NCI-H146 treated with DMSO at 0.1 percent for 48 hours (cell line): ENCODE results near the gene YIPF2.
"Not testable (repeated sequence)": the region's sequence is repeated elsewhere in the genome, so short reads cannot be mapped to it uniquely, and the experiment has no call there.

Experiments used
- DNase-seq: peaks from one replicate; lab custom pipeline; 2025; ENCODE audit not compliant: unreplicated experiment; lab: John Stamatoyannopoulos, UW

YIPF2 gene

DNA sequence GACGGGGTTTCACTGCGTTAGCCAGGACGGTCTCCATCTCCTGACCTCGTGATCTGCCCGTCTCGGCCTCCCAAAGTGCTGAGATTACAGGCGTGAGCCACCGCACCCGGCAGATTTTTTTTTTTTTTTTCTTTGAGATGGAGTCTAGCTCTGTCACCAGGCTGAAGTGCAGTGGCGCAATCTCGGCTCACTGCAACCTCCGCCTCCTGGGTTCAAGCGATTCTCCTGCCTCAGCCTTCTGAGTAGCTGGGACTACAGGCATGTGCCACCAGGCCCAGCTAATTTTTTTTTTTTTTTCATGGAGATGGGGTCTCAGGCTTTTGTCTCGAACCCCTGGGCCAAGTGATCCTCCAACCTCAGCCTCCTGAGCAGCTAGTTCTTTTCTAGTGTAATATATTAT is 13.2 kb upstream of the YIPF2 start:
- not testable (repeated sequence) for DNase-seq

DNA sequence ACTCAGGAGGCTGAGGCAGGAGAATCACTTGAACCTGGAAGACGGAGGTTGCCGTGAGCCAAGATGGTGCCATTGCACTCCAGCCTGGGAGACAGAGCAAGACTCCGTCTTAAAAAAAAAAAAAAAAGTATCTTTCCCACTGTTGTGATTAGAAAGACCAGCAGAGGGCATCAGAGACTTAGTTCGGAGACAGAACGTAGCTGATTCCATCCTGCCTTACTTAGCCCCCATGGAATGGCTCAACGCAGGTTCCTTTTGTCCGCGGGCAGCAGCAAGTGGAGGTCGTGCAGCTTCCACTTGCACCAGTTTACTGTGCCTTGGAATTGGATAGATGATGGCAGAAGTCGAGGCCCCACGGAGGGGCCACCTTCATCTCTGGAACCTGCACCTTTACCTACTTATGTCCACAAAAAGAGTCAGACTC is 8.2 kb upstream of the YIPF2 start:
- peak; percentile 81 for DNase-seq

DNA sequence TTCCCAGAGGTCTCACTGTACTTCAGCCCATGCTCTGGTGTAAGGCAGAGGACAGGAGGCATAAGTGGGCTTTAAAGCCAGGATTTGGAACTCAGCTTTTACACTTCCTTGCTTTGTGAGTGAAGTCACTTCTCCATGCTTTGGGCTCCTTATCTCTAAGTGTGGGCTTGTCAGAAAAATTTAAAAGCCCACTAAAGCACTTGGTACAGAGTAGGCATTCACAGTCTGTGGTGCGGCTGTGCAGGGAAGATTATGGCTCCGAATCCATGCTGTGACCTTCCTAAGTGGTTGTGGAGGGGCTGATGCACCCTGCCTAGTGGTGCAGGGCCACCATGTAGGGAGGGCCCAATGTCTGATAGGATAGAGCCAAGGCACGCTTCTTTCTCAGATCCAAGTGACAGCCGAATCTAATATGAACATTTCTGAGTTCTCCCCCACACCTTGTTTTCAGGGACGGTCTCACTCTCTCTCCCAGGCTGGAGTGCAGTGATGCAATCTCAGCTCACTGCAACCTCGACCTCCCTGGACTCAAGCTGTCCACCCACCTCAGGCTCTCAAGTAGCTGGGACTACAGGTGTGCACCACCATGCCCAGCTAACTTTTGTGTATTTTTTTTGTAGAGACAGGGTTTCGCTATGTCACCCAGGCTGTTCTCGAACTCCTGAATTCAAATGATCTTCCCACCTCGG is 7.1 kb upstream of the YIPF2 start:
- no peak for DNase-seq

DNA sequence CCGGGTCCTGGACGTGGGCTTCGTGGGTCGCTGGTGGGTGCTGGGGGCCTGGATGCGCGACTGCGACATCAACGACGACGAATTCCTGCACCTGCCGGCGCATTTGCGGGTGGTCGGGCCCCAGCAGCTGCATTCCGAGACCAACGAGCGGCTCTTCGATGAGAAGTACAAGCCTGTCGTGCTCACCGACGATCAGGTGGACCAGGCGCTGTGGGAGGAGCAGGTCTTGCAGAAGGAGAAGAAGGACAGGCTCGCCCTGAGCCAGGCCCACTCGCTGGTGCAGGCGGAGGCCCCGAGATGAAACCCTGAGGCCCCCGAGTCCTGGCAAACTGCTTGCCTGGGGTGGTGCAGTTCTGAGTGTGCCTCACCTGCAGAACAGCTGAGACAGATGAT is 959 bp upstream of the YIPF2 start:
- no peak for DNase-seq

DNA sequence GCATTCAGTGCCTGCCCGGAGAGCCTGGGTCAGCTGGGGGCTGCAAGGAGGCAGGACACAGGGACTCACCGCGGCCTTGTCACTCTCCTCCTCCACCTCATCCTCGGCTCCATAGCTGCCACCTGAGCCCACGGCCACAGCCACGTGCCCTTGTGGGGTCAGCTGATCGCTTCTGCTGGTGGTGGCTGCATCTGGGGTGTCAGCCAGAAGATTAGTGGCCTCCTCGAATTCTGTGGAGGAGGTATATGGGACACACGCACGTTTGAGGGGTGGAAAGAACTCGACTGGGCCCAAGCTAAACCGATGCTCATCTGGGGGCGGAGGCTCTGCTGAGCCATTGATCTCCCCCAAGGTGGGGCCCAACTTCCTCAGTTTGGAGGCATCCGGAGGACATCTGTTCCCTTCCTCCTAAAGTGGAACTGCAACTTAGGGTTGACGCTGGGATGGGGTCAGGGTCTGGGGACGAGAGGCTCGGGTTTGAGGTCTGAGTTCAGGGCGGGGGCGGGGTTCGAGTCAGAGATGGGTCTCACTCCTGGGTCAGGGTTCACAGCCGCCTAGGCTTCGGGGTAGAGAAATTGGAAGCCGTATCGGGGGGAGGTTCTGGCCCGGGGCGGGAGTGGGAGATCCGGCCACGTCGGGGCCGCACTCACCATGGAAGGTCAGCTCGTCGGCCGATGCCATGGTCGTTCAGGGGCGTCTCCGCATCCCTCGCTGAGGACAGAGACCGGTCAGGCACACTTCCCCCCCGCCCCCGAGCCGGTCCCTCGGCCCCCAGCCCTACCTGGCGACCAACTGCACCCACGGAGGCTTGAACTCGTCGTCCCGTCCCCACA is 493 bp downstream of the YIPF2 start:
- DNase-seq, result no peak

DNA sequence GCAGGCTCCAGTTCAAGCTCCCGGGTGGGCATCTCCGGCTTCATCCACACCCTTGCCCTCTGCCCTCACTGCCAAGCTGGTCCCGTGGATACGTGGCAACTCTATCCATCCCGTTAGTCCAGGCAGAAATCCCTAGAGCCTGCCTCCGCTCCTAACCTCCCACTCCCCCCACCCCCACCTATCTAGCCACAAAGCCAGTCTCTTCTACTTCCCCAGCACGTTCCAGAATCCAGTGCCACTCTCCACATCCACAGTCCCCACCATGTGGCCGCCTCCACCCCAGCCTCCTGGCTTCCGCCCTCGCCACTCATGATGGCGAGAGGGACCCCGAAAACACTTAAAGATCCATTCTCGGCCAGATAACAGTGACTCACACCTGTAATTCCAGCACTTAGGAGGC is 3.8 kb downstream of the YIPF2 start:
- DNase-seq, result no peak

DNA sequence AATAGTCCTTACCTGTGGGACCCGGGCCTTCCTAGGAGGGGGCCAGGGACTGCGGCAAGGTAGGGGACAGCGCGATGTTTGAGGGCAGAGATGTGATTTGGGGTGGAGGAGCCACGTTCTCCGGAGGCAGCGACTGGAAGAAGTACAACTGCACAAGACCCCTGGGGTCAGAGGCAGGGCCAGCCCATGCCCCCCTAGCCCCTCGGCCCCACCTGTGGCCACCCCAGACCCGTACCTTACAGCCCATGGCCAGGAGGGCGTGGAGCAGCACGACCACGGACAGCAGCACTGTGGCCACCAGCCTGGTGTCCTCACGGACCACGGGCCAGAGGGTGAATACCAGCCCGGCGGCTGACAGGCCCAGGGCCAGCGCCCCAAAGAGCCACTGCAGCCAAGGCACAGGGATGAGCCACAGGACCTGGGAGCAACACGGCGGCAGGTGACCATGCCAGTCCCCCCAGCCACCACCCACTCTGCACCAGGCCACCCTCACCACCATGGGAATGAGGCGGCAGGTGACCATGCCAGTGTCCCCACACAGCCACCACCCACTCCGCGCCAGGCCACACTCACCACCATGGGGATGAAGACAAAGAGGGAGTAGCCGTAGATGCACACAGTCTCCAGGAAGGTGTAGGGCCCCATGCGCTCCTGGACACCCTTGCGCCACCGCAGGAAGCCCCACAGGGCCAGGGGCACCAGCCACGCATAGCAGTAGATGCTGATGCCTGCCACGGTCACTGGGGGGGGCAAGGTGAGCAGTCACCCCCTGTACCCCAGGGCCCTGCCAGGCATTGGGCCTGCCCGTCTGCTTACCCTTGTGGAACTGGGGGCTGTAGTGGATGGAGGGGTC is 5.0 kb downstream of the YIPF2 start:
- DNase-seq, result no peak

DNA sequence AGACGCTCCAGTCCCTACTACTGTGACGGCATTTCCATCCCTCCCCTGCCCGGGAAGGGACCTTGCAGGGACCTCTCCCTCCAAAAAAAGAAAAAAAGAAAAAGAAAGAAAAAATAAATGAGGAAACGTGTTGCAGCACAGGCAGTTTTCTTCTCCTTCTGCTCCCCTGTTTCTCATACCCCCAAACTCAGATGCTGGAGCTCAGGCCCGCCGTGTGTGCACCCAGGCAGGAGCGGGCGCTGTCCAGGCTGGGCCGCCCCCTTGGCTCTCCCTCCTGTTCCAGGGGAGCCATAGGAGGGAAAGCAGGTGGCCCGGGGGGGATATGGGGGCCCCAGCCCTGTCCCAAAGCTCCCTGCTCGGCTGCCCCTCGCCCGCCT is 5.8 kb downstream of the YIPF2 start:
- no peak for DNase-seq

DNA sequence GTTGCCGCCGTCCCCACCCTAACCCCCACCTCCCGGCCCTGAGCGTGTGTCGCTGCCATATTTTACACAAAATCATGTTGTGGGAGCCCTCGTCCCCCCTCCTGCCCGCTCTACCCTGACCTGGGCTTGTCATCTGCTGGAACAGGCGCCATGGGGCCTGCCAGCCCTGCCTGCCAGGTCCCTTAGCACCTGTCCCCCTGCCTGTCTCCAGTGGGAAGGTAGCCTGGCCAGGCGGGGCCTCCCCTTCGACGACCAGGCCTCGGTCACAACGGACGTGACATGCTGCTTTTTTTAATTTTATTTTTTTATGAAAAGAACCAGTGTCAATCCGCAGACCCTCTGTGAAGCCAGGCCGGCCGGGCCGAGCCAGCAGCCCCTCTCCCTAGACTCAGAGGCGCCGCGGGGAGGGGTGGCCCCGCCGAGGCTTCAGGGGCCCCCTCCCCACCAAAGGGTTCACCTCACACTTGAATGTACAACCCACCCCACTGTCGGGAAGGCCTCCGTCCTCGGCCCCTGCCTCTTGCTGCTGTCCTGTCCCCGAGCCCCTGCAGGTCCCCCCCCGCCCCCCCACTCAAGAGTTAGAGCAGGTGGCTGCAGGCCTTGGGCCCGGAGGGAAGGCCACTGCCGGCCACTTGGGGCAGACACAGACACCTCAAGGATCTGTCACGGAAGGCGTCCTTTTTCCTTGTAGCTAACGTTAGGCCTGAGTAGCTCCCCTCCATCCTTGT is 6.4 kb downstream of the YIPF2 start:
- DNase-seq, result no peak

DNA sequence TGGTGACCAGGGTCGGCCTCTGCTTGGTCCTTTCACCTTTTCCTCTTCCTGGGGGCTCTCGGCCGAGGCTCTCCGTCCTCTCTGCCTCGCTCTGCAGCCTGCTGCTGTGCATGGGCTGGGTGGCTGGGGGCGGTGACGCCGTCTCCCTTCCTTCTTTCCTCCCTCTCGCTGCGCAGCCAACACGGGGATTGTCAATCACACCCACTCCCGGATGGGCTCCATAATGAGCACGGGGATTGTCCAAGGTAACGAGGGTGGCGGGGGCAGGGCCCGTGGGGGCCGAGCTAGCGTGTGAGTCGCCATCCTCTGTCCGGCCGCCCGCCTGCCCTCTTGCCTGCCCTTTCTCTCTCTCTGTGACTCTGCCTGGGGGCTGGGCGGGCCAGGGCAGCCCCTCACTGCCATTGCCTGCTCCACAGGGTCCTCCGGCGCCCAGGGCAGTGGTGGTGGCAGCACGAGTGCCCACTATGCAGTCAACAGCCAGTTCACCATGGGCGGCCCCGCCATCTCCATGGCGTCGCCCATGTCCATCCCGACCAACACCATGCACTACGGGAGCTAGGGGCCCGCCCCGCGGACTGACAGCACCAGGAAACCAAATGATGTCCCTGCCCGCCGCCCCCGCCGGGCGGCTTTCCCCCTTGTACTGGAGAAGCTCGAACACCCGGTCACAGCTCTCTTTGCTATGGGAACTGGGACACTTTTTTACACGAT is 7.1 kb downstream of the YIPF2 start:
- DNase-seq, result no peak

DNA sequence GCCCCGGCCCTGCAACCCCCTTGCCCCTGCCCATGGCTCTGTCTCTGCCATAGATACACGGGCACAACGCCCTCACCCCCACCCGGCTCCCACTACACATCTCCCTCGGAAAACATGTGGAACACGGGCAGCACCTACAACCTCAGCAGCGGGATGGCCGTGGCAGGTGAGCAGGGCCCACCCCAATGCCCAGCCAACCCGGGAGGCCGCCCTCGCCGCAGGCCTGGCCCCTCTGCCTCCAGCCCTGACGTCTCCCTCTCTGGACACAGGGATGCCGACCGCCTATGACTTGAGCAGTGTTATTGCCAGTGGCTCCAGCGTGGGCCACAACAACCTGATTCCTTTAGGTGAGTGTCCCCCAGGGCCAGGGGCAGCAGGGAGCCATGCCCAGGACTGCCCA is 7.7 kb downstream of the YIPF2 start:
- DNase-seq, result no peak

DNA sequence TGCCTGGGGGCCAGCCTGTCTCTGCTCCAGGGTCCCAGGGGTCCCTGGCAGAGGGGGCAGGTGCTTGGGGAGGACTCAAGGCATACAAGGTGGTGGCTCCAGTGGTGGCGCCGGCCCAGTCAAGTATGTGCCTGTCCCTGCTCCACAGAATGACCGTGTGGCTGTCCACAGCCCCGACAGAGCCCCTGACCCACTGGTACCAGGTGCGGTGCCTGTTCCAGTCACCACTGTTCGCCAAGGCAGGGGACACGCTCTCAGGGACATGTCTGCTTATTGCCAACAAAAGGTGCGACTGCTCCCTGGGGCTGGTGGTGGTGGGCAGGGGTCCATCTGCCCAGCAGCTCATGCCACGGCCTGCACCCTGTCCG is 8.2 kb downstream of the YIPF2 start:
- no peak for DNase-seq

DNA sequence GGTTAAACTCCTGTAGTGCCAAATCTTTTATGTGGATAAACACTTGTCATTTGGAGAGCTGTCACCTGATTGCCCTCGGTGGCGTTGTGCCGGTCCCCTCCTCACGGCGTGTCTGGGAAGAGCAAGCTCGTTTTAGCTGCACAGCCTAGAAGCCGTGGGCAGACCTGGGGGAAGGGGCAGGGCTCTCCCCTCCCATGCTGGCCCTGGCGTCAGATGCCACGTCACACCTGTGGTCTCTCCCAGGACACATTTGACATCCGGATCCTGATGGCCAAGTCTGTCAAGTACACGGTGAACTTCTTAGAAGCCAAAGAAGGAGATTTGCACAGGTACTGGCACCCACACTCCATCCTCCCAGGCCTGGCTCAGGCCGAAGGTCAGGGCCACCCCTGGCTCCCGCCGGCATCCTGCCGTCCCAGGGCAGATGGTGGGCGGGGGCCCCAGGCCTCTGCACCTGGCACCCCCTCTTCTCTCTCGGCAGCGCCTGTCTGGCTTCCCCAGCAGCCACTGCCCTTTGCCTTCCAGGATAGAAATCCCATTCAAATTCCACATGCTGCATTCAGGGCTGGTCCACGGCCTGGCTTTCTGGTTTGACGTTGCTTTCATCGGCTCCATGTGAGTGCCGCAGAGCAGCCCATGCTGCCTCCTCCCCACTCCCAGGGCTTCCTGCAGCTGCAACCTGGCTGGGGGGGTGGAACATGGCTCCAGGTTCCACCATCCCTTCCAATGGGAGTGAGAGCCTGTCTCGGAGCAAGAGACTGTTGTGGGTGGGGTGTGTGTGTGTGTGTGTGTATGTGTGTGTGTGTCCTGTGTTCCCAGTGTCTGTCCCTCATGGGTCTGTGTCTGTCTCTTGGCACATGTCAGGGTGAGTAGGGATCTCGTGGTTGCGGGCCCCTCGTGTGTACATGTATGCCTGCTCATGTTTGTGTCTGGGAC is 8.8 kb downstream of the YIPF2 start:
- no peak for DNase-seq

DNA sequence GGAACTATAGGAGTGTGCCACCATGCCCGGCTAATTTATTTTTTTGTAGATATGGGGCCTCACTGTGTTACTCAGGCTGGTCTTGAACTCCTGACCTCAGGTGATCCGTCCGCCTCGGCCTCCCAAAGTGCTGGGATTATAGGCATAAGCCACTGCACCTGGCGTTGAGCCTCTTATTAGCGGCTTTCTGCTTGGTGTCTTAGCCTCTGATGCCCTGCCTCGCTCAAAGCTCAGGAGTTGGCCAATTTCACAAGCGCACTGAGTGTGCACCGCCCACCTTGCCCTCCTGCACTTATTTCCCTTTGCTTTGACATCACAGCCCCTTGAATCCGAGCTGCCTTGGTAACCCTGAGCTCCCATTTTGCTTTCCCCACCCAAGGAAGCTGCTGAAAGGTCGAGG is 10.1 kb downstream of the YIPF2 start:
- no peak for DNase-seq

DNA sequence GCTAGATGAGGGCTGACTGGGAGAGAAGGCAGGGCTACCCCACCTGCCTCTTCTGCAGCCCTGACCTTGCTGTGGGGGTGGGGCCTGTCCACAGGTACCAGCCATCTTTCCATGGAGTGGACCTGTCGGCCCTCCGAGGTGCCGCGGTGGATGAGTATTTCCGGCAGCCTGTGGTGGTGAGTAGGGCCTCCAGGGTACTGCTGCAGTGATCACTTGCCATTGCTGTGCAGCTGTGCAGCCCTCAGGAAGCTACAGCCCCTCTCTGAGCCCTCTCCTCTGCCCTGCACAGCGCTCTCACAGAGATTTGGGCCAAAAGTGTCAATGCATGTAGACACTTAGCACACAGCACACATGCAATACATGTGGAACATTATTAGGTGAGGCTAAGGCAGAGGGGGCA is 11.8 kb downstream of the YIPF2 start:
- no peak for DNase-seq

DNA sequence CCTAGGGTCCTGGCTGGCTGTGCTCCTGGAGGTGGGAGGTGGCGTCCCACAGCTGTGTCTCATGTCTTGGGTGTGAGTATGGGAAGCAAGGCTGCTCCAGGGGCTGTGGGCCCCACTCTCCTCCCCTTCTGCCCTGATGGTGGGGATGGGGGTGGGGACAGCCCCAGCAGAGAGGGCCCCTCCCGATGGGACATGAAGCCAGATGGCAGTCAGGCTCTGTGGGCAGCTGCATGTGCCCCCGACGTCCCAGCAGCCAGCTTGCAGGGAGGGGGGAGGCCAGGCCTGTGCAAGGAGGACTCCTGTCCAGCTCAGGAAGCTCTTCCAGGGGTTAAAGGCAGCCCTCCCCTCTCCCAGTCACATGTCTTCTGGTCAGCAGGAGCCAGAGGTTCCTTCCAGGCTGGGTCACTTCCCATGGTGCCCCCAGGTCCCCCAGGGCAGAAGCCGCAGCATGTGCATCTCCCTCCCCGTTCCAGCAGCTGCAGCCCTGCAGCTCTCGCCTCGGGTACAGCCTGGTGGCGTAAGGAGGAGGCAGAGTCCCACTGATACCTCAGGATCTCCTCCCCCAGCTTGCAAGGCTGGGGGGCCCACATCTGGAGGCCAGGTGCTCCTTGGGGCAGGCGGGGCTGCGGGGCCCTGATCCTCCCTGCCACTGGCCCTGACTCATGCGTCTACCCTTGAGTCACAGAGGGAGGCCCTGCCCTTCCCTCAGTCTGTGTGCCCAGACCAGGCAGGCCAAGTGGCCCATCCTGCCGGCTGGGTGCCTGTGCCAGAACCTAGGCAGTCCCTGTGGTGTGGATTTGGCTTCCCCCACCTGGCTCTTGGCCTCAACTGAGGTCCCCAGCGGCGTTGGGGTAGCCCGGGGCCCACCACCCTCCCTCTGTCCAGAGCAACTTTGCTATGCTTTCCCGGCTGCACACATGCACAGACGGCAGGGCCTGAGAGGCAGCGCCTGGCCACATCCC is 13.0 kb downstream of the YIPF2 start:
- DNase-seq, result no peak

DNA sequence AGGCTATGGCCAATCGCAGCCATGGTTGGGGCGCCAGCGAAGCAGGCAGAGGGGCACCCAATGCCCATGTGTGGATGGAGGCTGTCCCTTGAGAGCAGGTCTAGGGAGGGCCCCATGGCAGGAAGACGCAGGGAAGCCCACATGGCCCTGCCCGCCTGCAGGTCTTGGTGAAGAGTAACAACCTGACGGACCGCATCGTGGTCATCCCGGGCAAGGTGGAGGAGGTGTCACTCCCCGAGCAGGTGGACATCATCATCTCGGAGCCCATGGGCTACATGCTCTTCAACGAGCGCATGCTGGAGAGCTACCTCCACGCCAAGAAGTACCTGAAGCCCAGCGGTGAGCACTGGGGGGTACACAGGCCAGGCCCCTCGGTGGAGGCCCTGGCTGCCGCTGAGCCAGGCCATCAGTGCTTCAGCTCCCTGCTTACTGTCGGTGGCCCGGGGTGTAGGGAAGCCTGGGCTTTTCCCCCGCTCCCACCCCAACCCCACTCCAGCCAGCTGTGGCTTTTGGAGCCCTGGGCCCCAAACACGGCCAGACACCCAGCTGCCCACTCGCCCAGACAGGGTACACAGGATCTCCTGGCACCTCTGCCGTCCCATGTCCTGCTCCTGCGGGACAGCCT is 14.6 kb downstream of the YIPF2 start:
- DNase-seq, result no peak

DNA sequence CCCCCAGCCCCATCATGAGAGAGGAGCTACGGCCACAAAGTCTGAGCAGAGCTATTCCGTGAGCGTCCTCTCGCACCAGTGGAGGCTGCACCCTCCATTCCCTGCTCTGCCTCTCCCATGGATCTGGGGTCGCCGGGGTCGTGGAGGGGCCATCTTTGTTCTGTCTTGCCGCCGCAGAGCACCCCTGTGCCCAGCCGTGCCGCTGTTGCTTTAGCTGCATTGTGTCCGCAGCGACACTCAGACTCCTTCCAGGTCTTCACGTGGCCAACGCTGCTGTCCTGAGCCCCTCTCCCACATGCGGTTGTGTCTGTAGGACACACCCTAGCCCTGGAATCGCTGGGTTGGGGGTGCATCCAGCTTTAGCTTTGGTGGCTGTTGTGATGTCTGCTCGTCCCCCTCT is 15.8 kb downstream of the YIPF2 start:
- DNase-seq, result no peak
